GM23248 (cell line): ENCODE results near the gene SLC1A7. TPM values are rescaled to one million over a fixed set of nuclear protein-coding genes. Genes with fewer than 3 reads are reported as not detected.

Source experiments
- DNase-seq: peaks from one replicate; pipeline ENCODE4 v3.0.0-alpha.2; 2015
- H2AFZ ChIP-seq: fragments of 200-600 bp; sonication (generic); 2 replicates; pipeline ENCODE4 v1.6.1; 2016; ENCODE audit warnings: antibody characterized with exemption
- H3F3A ChIP-seq: fragments of 200-600 bp; sonication (generic); 2 replicates; pipeline ENCODE4 v1.6.1; 2016; ENCODE audit warnings: mild to moderate bottlenecking, antibody characterized with exemption, mixed run types; ENCODE audit not compliant: insufficient read depth
- H3K27ac ChIP-seq: fragments of 200-600 bp; sonication (generic); 2 replicates; pipeline ENCODE4 v1.5.1; 2016; ENCODE audit warnings: mild to moderate bottlenecking
- H3K27me3 ChIP-seq: fragments of 200-600 bp; sonication (generic); replicated peaks from 2 replicates; pipeline ENCODE4 v1.6.1; 2016; ENCODE audit warnings: mild to moderate bottlenecking; ENCODE audit not compliant: insufficient read depth
- H3K36me3 ChIP-seq: fragments of 200-600 bp; sonication (generic); 2 replicates; pipeline ENCODE4 v1.6.1; 2016; ENCODE audit warnings: low read depth, mild to moderate bottlenecking
- H3K4me1 ChIP-seq: fragments of 200-600 bp; sonication (generic); 2 replicates; pipeline ENCODE4 v1.6.1; 2016; ENCODE audit warnings: mild to moderate bottlenecking; ENCODE audit not compliant: insufficient read depth
- H3K4me2 ChIP-seq: fragments of 200-600 bp; sonication (generic); one replicate; pipeline ENCODE4 v1.6.1; 2016; ENCODE audit warnings: mild to moderate bottlenecking; ENCODE audit not compliant: unreplicated experiment
- H3K4me3 ChIP-seq: fragments of 200-600 bp; sonication (generic); 2 replicates; pipeline ENCODE4 v1.5.1; 2016; ENCODE audit warnings: mild to moderate bottlenecking
- H3K79me2 ChIP-seq: fragments of 200-600 bp; sonication (generic); 2 replicates; pipeline ENCODE4 v1.6.1; 2016; ENCODE audit warnings: mild to moderate bottlenecking; ENCODE audit not compliant: insufficient read depth
- H3K9ac ChIP-seq: fragments of 200-600 bp; sonication (generic); 2 replicates; pipeline ENCODE4 v1.6.1; 2016; ENCODE audit warnings: mild to moderate bottlenecking
- H3K9me2 ChIP-seq: fragments of 200-600 bp; sonication (generic); 2 replicates; pipeline ENCODE4 v1.6.1; 2016; ENCODE audit warnings: mixed run types, mild to moderate bottlenecking, moderate library complexity; ENCODE audit not compliant: insufficient read depth
- H3K9me3 ChIP-seq: fragments of 200-600 bp; sonication (generic); one replicate; pipeline ENCODE4 v1.6.1; 2017; ENCODE audit warnings: low read depth
- H4K20me1 ChIP-seq: fragments of 200-600 bp; sonication (generic); 2 replicates; pipeline ENCODE4 v1.6.0; 2016; ENCODE audit not compliant: insufficient read depth
- EZH2 ChIP-seq: fragments of 200-600 bp; sonication (generic); IDR thresholded peaks from 2 replicates; pipeline ENCODE4 v1.6.1; 2018; ENCODE audit warnings: antibody characterized with exemption, mild to moderate bottlenecking; ENCODE audit not compliant: insufficient read depth, poor library complexity, severe bottlenecking
- EZH2phosphoT487 ChIP-seq: fragments of 200-600 bp; sonication (generic); IDR thresholded peaks from 2 replicates; pipeline ENCODE4 v1.6.1; 2018; ENCODE audit warnings: antibody characterized with exemption, moderate library complexity, mild to moderate bottlenecking, low read depth; ENCODE audit not compliant: insufficient read depth
- WGBS, 2 experiments: methylation state at CpG; one replicate each; pipeline ENCODE4 v1.1.6; 2015 to 2017; ENCODE audit warnings: low lambda C conversion rate in 2 of 2, low coverage in 1 of 2; ENCODE audit errors: missing lambda C conversion rate in 2 of 2; 5-methylcytosine and 5-hydroxymethylcytosine counted together
- in situ Hi-C: fragments of 300-500 bp; cut with MboI; formaldehyde crosslinking; loops from 2 replicates; pipeline ENCODE4 v1.15.0; 2020
- polyA plus RNA-seq: library from polyadenylated mRNA; unstranded; fragments of >200 nt; fragmentation: Nextera tagmentation; extraction: Ambion mirVana; gene quantifications from 2 replicates; pipeline ENCODE4 v1.2.1, GENCODE V29; 2016
- total RNA-seq: library from RNA; depleted of rRNA; stranded (reverse); fragments of >200 nt; shearing (Covaris generic); gene quantifications from 2 replicates; pipeline ENCODE4 v1.2.3, GENCODE V29; 2014

SLC1A7 gene
- total and polyA plus RNA-seq, 2 experiments from 2014 or later = 0.51 TPM; not detected in 1

DNA sequence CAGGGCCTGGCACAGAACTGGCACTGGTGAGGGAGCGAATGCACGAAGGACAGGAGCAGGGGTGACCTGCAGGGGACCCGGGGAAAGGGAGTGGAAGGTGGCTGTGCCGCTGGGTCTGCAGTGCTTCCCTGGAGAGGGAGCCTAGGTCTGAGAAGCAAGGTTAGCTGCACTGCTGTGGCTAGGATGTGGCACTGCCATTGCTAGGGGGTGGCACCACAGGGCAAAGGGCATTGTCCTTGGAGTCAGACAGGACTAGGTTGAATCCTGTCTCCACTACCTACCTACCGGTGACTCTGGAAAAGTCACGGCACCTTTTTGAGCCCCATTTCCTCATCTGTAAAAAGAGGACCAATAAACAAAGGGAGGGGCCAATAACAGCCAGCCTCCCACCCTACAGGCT lies 28.3 kb downstream of the SLC1A7 start:
- Histone ChIP-seq H3K27me3 (no peaks in the 10 kb centered on the region), H3K9me2 (no peaks in the 10 kb centered on the region), H3K4me3 (no peak overlapping the region), H3K27ac (no peak overlapping the region), H3F3A (peaks cover 29% of the 10 kb centered on the region), H3K79me2 (no peaks in the 10 kb centered on the region), H3K4me2 (no peak overlapping the region), H3K9ac (no peak overlapping the region), H3K9me3 (peaks cover 7% of the 10 kb centered on the region), H3K4me1 (peaks cover 23% of the 10 kb centered on the region), H3K36me3 (no peaks in the 10 kb centered on the region), H4K20me1 (no peaks in the 10 kb centered on the region), H2AFZ (no peak overlapping the region)
- WGBS, 2 experiments = 95 to 100% methylated on average over 6 of the region's 6 CpGs
- in situ Hi-C loops = no loop called here
- no peak for DNase-seq
- TF ChIP-seq EZH2 (no peak), EZH2phosphoT487 (no peak)

DNA sequence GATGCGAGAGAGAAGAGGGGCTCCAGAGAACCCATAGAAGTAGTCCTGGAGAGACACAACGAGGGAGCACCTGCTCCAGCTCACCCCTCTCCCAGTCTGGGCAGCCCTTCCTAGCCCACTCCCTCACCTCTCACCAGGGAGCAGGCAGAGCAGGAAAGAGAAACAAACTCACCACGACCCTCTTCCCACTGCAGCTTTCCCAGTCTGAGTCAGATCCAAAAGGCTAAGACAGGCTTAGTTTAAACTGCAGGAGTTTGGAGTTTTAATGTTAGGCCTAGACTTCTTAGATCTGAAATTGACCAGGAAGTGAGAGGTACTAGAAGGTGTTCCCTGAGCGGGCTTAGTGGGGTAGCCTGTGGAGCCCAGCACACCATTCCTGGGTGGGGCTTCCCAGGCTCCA lies 29.6 kb downstream of the SLC1A7 start:
- Histone ChIP-seq H3K4me1 (peaks cover 35% of the 10 kb centered on the region), H3K4me3 (no peak overlapping the region), H3K27ac (peak overlapping the region; percentile 84), H3K9ac (peak overlapping the region; percentile 45), H3K9me3 (peaks cover 7% of the 10 kb centered on the region), H4K20me1 (no peaks in the 10 kb centered on the region), H3K27me3 (no peaks in the 10 kb centered on the region), H3K9me2 (no peaks in the 10 kb centered on the region), H3F3A (peaks cover 42% of the 10 kb centered on the region), H2AFZ (no peak overlapping the region), H3K79me2 (no peaks in the 10 kb centered on the region), H3K4me2 (peak overlapping the region; percentile 4), H3K36me3 (no peaks in the 10 kb centered on the region)
- in situ Hi-C loops = no loop called here
- peak; percentile 54 for DNase-seq
- TF ChIP-seq EZH2phosphoT487 = no peak
- TF ChIP-seq EZH2 = no peak
- 77 to 81% methylated on average over 4 of the region's 4 CpGs for WGBS, 2 experiments

DNA sequence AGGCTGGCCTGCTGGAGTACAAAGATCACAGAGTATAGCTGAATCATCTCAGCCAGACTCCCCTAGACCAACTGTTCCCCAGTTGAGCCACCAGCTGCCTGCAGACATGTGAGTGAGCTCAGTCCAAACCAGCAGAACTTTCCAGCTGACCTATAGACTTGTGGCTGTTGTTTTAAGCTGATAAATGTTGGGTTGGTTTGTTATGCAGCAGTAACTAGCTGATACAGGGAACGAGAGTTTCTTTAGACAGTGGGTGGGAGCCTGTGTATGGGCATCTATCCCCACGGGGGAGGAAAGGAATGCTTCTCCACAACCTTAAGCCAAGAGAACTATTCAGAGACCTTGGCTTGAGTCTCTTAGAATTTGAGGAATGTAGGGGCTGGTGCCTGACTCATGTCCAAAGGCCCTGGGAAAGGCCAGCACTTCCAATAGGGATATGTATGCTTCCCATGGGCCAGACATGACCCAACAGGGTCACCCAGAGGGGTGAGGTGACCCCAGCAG lies 30.1 kb downstream of the SLC1A7 start:
- Histone ChIP-seq H3K4me3 (no peak overlapping the region), H2AFZ (no peak overlapping the region), H3K79me2 (no peaks in the 10 kb centered on the region), H3K4me2 (peak overlapping the region; percentile 4), H3F3A (peaks cover 44% of the 10 kb centered on the region), H4K20me1 (no peaks in the 10 kb centered on the region), H3K9me2 (no peaks in the 10 kb centered on the region), H3K27ac (peak overlapping the region; percentile 84), H3K27me3 (no peaks in the 10 kb centered on the region), H3K36me3 (no peaks in the 10 kb centered on the region), H3K9me3 (peaks cover 7% of the 10 kb centered on the region), H3K4me1 (peaks cover 37% of the 10 kb centered on the region), H3K9ac (peak overlapping the region; percentile 45)
- in situ Hi-C loops = no loop called here
- peak; percentile 87 for DNase-seq
- TF ChIP-seq EZH2phosphoT487 (no peak), EZH2 (no peak)
- 15 to 42% methylated on average over 2 of the region's 2 CpGs for WGBS, 2 experiments

DNA sequence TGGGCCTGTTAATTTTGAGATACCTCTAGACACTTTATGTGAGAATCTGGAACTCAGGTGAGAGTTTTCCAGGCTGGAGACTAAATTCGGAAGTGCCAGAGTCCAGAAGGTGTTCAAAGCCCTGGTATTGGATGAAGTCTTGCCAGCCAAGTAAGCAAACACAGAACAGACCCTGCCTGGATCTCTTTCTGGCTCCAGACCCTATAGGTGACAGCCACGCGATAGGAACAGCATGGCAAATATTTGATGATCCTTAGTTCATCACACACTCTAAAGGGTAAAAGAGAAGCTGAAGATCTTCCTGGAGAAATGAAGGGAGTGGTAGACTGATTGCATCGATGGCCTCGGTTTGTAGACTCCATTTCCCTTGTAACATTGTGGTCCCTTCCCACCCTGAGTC lies 30.7 kb downstream of the SLC1A7 start:
- H3K79me2 ChIP-seq = no peaks in the 10 kb centered on the region
- H4K20me1 ChIP-seq = no peaks in the 10 kb centered on the region
- TF ChIP-seq EZH2phosphoT487 (no peak), EZH2 (no peak)
- WGBS, 2 experiments = 79% methylated on average over 5 of the region's 5 CpGs
- in situ Hi-C loops = no loop called here
- H3K4me1 ChIP-seq = peaks cover 41% of the 10 kb centered on the region
- no peaks in the 10 kb centered on the region for H3K36me3 ChIP-seq
- no peak overlapping the region for H3K4me2 ChIP-seq
- H3K27me3 ChIP-seq = no peaks in the 10 kb centered on the region
- H3K9me2 ChIP-seq = no peaks in the 10 kb centered on the region
- H3K4me3 ChIP-seq = no peak overlapping the region
- no peak overlapping the region; the same call in 1 of the 2 replicates for H3K9ac ChIP-seq
- no peak for DNase-seq
- no peak overlapping the region for H2AFZ ChIP-seq
- peak overlapping the region; percentile 84 for H3K27ac ChIP-seq
- H3K9me3 ChIP-seq = peaks cover 7% of the 10 kb centered on the region
- peaks cover 50% of the 10 kb centered on the region for H3F3A ChIP-seq
